Fibroblast of mammary gland (primary cell): ENCODE results near the gene F8A1.
"Not testable (repeated sequence)": the region's sequence is repeated elsewhere in the genome, so short reads cannot be mapped to it uniquely, and the experiment has no call there.

Source experiments
- DNase-seq: peaks from one replicate; pipeline ENCODE4 v3.0.0-alpha.2; 2010; ENCODE audit warnings: low read depth
- H3K4me3 ChIP-seq: 2 replicates; pipeline ENCODE4 v1.5.1; 2011; ENCODE audit warnings: low read depth, mild to moderate bottlenecking, low read length, moderate library complexity; ENCODE audit not compliant: control insufficient read depth
- CTCF ChIP-seq: conservative IDR thresholded peaks from 2 replicates; pipeline ENCODE4 v1.5.1; 2011; ENCODE audit warnings: low read depth, low read length, inconsistent platforms; ENCODE audit not compliant: control insufficient read depth, insufficient read depth

The F8A1 gene

GRCh38 chrX:154918060-154918483, 31.9 kb downstream of the F8A1 start:
- H3K4me3 ChIP-seq, result no peak overlapping the region
- peak; percentile 69 for TF ChIP-seq CTCF
- peak; percentile 90 for DNase-seq

- DNase-seq, H3K4me3 ChIP-seq: not testable (repeated sequence)
Measured at GRCh38 chrX:154924771-154925170, 38.6 kb downstream of the F8A1 start.
